Left renal cortex interstitium (tissue), 4 donors: ENCODE results near the gene VEGFA. TPM values are rescaled to one million over a fixed set of nuclear protein-coding genes. Genes with fewer than 3 reads are reported as not detected.

Experiments used
- DNase-seq, 4 donors: peaks; one replicate each; pipeline ENCODE4 v3.0.0-alpha.2; 2013; ENCODE audit warnings: low read depth in 4 of 4, low spot score in 2 of 4, missing footprints in 1 of 4
- polyA plus RNA-seq, 4 donors: library from polyadenylated mRNA; unstranded; fragments of 120-200 nt; gene quantifications; one replicate each; pipeline ENCODE4 v1.2.1, GENCODE V29; 2013; ENCODE audit not compliant: insufficient read length in 4 of 4

Gene VEGFA
- polyA plus RNA-seq, 4 donors: 222 to 402 (median 302) TPM

DNA sequence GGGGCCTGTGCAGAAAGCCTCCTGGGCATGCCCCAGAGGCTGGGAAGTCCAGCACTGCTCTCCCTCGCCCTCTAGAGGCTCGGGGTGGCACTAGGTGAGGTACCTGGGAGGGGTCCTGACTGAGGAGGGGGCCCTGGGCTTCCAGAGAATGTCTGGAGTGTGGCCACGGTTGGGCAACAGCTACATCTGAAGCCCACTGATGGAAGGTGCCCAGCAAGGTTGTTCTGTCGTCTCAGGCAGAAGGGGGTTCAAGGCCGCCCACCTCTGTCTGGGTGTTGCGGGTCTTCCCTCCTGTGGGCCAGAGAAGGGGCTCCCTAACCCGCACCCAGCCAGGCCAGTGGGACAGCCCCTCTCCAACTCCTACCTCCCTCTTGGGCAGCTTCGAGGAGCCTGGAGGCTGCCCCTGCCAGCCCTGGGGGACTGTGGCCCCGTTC, 11.4 kb upstream of the VEGFA start:
- no peak for DNase-seq

DNA sequence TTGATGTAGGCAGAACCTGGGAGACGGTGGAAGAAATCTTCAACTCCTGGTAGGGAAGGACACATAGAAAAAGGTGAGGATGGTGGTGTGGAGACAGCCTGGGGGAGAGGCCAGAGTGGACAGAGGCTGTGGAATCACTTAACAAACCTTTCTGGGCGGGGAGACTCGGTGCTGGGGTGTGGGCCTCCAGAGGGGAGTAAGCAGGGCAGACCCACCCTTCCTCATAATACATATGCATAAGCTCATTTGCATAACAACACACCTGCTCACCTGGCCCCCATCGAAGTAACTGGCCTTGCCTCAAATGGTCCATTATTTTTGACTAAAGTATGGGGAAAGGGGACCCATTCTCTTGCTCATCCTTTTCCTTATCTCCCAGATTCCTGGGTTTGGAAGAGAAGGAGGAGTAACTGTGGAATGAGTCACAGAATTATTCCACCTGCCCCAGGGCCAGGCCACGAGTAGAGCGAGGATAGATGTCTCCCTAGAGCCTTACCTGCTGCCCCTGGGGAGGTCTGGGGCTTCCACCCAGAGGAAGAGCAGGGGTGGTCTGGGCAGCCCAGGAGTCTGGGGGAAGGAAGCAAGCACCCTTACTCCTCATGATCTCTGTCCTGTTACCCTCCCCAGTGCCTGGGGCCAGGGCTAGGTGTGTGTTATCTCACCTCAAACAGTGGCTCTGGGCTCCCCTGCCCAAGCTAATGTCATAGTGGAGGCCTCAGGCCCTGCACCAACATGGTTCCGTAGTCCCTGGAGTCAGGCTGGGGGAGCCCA, 10.7 kb upstream of the VEGFA start:
- no peak for DNase-seq

DNA sequence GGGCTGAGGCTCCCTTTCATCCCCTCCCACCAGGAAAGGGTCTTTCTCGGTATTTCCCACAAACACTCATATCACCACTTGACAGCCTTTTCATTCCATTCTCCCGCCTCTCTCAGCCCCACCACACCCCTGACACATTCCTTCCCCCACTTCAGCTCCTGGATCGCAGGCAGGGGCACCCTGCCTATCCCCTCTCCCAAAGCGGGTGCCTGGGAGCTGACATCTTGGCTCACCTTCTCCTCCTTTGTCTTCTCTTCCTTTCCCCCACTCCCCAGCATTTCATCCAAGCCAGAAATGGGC, 10.2 kb upstream of the VEGFA start:
- no peak for DNase-seq

DNA sequence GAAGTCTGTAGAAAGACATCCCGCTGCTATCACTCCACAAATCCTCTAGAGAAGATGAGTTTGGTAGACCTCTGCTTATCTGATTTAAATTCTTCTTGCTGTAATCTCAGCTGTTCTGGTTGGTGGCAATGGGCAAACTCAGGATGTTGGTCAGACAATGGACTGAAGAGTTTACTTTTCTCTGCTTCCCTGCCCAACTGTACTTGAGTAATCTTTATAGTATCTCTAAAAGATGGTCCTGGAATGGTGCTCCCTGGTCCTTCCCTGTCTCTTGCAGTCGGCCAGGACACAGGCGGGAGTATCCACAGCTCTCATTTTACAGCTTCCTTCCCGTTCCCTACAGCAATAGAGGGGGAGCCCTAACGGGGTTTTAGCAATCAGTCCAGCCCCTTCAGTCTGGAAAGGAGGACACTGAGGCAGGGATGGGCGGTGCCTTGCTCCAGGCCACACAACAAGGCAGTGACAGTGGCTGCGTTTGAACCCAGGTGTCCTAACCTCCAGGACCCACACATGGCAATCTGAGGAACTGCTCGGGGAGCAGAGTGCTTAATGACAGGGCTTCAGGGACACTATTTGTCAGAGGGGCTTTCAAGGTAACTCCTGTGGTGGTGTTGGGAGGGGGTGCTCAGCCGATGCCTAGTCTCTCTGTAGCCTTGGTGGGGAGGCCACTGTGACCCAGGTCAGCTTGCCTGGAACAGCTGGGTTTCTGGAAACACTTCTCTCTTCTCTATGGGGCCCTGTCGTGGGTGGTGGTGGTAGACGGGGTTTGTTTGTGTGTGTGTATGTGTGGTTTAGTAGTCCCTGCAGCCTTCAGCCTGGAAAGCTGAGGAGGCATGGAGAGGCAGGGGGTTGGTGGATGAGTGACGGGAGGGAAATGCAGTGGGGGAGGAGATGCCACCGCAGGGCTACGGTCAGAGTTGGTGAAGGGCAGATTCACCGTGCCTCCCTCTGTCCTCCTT, 9.5 kb upstream of the VEGFA start:
- no peak for DNase-seq

DNA sequence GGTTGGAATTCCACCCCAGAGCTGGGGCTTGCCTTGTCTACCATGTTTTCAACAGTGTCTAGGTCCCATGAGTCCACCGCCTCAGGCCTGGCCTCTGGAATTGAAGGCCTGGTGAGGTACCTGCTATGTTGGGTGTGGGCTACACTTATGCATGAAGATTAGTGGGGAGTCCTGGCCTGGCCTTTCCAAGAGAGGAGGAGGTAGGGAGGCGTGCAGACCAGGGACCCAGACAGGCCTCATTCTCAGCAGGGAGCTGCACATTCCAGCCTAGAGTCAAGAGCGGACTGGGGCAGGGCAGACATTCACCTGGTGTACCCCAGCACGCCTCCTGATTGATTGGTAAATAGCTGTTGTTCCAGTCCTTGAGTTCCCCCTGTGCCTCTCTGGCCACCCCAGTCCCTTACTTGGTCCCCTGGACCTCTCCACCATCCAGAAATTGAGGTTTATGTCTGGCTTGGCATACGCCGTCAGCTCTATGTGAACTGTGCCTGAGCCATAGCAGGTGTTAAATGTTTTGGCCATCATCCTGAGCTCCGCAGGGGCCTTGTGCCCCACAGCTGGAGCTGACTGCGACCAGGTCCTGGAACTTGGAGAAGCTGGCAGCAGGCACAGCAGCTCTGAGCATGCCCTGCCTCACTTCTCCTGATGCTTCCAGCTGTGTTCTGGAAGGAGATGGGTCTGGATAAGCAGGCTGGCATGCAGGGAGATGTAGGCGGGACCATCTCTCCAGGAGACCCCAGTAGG, 8.2 kb upstream of the VEGFA start:
- no peak for DNase-seq

DNA sequence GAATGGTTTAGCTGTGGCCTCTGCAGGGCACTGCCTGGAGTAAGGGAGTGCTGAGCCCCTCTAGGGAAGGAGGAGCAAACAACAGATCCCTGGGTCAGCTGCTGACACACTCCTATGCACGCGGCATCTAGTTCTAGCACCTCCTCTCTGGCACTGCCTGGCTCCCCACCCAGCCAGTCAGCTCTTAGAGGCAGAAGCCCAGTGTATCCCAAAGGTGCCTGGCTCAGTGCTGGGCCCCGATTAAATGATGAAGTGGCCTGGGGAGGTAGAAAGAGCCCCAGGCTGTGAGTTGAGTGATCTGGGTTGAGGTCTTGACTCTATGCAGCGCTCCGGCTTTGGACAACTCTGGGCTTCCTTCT, 7.6 kb upstream of the VEGFA start:
- DNase-seq: no peak

DNA sequence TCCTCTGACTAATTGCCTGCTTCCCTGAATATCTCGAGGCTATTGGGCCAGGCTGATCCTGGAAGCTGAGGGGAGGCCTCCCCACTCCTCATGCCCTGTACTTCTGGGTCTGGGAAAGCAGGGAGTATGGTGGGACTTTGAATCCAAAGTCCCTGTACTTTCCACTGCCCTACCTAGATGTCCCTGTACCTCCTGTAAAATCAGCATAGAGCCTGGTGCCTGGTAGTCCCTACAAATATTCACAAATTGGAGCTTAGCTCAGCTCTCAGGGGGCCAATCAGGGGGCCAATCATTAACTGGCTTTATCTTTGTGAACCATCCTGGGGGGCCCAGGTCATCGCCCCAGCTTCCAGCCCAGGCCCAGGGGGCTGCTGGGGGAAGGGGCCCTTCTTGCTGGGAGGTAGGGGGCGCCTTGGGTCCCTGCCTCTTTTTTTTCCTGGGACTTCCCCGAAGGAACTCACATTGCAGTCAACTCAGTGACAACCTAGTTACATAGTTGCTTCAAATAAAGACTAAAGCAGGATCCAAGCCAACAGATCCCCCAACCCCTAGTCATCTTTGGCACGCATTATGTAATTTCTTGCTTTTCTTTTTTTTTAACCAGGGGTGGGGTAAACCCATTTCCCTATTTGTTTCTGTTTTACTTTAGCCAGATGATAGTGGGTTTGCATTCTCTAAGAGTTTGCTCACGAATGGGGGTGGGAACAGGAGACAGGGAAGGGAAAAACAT, 6.9 kb upstream of the VEGFA start:
- no peak for DNase-seq

DNA sequence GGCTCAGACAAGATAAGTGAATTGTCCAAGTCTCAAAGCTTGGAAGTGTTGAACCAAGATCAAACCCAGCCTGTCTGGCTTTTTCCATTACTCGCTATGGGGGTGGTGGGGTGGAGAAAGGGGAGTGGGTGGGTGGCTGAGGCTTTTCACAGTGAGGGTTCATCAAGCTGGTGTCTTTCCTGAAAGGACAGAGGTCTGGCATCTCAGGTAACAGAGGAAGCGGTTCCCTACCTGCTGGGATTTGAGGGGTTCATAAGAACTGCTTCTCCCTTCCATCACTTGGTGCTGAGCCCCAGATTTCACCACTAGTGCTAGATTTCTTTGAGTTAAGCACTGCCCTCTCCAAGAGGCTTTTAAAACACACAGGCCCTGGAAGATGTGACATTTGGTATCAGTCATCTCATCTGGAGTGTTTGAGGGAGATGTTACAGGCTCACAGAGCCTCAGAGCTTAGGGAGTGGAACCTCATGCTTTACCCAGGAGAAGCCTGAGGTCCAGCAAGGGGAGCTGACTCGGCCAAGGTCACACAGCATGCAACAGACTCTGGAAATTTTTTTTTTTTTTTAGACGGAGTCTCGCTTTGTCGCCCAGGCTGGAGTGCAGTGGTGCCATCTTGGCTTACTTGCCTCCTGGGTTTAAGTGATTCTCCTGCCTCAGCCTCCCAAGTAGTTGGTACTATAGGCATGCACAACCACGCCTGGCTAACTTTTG, 6.0 kb upstream of the VEGFA start:
- no peak for DNase-seq

DNA sequence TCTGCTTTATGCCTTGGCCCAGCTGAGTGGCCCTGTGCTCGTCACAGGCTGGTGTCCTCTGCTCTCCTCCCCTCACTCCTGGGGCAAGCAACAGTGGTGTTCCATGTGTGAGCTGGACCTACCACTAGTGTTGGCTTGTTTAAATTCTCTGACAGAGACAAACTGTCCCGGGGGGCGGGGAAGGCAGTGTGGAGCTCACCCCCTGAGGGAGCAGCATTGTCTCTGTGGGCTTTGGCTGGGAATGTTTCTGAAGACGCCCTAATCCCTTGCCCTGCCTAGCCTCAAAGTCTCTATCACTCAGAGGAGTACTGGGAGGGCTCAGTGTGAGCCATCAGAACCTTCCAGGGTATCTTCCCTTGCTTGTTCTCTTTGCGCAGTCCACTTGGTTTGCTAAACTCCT, 5.2 kb upstream of the VEGFA start:
- no peak for DNase-seq

DNA sequence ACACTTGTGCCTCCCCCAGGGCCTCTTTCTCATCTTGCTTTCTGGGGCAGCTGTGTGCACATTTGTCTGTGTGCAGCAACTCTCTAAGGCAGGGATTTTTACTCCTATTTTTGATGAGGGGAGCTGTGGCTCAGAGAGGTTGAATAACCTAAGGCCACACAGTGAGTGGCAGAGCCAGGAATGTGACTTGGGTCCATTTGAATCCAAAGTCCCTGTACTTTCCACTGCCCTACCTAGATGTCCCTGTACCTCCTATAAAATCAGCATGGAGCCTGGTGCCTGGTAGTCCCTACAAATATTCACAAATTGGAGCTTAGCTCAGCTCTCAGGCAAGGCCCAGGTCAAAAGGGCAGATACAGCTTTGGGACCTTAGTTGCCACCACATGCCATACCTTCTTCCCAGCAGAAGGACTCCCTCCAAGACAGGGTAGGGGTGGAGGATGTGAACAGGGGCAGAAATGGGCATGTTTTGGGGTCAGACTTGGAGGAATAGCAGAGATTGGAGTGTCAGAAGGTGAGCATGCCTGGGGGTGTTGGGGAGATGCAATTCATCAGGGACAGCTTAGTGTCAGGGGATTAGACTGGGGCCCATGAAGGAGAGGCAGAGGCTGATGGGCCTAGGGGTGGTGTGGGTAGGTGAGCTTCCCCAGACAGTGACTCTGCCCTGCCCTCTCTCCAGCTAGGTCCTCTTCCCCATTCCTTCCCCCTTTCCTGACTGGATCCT, 4.1 kb upstream of the VEGFA start:
- no peak for DNase-seq

DNA sequence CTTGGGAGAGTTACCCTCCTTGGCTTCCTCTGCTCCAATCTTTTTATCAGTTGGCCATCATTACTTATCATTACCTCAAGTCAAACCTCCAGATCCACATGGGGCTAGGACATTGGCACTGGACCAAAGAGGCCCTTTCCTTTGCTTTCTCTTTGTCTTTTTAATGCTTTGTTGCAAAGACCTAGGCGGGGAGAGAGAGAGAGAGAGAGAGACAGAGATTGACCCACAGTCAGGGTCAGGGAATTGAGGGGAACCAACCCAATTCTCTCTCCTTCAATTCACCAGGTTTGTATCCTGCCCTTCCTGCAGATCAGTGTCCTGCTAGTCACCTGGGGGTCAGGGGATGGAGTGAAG, 3.5 kb upstream of the VEGFA start:
- DNase-seq: no peak

DNA sequence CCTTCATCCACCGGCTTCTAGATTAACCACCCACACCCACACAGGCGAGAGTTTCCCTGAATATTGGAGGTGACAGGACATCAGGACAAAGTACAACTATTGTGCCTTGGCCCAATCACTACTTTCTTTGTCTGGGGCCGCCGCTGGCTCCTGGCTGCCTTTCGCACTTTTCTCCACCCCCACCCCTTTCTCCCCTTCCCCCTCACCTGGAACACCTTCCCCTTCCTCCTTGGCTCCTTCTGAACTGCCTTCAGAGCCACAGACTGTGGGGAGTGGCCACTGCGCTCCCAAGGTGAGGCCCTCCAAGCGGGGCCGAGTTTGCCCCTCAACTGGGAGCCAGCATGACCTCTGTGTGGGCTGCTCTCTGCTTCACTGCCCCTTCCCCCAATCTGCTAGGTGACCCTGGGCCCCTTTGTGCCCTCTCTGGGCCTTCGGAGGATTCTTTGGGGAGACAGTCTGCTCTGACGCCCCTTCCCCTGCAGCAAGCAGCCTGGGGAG, 3.0 kb upstream of the VEGFA start:
- DNase-seq: no peak

DNA sequence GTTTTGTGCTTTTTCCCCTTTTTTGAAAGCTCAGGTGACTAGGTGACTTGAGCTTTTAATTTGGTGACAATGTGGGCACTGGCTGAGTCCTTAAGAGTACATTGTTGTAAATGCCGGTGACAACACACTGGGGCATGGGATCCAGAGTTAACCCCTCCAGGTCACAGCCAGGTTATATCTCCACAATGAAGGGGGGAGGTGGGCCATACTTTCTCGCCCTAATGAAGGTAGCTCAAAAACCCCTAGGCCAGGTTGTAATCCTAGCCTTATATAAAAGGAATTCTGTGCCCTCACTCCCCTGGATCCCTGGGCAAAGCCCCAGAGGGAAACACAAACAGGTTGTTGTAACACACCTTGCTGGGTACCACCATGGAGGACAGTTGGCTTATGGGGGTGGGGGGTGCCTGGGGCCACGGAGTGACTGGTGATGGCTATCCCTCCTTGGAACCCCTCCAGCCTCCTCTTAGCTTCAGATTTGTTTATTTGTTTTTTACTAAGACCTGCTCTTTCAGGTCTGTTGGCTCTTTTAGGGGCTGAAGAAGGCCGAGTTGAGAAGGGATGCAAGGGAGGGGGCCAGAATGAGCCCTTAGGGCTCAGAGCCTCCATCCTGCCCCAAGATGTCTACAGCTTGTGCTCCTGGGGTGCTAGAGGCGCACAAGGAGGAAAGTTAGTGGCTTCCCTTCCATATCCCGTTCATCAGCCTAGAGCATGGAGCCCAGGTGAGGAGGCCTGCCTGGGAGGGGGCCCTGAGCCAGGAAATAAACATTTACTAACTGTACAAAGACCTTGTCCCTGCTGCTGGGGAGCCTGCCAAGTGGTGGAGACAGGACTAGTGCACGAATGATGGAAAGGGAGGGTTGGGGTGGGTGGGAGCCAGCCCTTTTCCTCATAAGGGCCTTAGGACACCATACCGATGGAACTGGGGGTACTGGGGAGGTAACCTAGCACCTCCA, 2.2 kb upstream of the VEGFA start:
- no peak for DNase-seq

DNA sequence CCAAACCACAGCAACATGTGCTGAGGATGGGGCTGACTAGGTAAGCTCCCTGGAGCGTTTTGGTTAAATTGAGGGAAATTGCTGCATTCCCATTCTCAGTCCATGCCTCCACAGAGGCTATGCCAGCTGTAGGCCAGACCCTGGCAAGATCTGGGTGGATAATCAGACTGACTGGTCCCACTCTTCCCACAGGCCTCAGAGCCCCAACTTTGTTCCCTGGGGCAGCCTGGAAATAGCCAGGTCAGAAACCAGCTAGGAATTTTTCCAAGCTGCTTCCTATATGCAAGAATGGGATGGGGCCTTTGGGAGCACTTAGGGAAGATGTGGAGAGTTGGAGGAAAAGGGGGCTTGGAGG, 1.5 kb upstream of the VEGFA start:
- no peak for DNase-seq

DNA sequence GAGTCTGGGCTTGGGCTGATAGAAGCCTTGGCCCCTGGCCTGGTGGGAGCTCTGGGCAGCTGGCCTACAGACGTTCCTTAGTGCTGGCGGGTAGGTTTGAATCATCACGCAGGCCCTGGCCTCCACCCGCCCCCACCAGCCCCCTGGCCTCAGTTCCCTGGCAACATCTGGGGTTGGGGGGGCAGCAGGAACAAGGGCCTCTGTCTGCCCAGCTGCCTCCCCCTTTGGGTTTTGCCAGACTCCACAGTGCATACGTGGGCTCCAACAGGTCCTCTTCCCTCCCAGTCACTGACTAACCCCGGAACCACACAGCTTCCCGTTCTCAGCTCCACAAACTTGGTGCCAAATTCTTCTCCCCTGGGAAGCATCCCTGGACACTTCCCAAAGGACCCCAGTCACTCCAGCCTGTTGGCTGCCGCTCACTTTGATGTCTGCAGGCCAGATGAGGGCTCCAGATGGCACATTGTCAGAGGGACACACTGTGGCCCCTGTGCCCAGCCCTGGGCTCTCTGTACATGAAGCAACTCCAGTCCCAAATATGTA, 957 bp upstream of the VEGFA start:
- no peak for DNase-seq

DNA sequence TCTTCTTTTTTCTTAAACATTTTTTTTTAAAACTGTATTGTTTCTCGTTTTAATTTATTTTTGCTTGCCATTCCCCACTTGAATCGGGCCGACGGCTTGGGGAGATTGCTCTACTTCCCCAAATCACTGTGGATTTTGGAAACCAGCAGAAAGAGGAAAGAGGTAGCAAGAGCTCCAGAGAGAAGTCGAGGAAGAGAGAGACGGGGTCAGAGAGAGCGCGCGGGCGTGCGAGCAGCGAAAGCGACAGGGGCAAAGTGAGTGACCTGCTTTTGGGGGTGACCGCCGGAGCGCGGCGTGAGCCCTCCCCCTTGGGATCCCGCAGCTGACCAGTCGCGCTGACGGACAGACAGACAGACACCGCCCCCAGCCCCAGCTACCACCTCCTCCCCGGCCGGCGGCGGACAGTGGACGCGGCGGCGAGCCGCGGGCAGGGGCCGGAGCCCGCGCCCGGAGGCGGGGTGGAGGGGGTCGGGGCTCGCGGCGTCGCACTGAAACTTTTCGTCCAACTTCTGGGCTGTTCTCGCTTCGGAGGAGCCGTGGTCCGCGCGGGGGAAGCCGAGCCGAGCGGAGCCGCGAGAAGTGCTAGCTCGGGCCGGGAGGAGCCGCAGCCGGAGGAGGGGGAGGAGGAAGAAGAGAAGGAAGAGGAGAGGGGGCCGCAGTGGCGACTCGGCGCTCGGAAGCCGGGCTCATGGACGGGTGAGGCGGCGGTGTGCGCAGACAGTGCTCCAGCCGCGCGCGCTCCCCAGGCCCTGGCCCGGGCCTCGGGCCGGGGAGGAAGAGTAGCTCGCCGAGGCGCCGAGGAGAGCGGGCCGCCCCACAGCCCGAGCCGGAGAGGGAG, 580 bp downstream of the VEGFA start:
- peak in 1 of 4 donors; percentile 48 for DNase-seq

DNA sequence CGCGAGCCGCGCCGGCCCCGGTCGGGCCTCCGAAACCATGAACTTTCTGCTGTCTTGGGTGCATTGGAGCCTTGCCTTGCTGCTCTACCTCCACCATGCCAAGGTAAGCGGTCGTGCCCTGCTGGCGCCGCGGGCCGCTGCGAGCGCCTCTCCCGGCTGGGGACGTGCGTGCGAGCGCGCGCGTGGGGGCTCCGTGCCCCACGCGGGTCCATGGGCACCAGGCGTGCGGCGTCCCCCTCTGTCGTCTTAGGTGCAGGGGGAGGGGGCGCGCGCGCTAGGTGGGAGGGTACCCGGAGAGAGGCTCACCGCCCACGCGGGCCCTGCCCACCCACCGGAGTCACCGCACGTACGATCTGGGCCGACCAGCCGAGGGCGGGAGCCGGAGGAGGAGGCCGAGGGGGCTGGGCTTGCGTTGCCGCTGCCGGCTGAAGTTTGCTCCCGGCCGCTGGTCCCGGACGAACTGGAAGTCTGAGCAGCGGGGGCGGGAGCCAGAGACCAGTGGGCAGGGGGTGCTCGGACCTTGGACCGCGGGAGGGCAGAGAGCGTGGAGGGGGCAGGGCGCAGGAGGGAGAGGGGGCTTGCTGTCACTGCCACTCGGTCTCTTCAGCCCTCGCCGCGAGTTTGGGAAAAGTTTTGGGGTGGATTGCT, 1.3 kb downstream of the VEGFA start:
- peak in 1 of 4 donors; percentile 53 for DNase-seq
